Hepatocyte (in vitro differentiated cells): ENCODE data around the gene SEMA3G. TPM values are rescaled to one million over a fixed set of nuclear protein-coding genes. Genes with fewer than 3 reads are reported as not detected.

Experiments
- DNase-seq: peaks from one replicate; pipeline ENCODE4 v3.0.0-alpha.2; 2016; ENCODE audit warnings: low spot score
- H2AFZ ChIP-seq: fragments of 200-600 bp; sonication (generic); 2 replicates; pipeline ENCODE4 v1.6.0; 2016; ENCODE audit warnings: antibody characterized with exemption, mild to moderate bottlenecking
- H3K27ac ChIP-seq: fragments of 200-600 bp; sonication (generic); 2 replicates; pipeline ENCODE4 v1.5.1; 2016; ENCODE audit warnings: mild to moderate bottlenecking
- H3K27me3 ChIP-seq: fragments of 200-600 bp; sonication (generic); 2 replicates; pipeline ENCODE4 v1.6.1; 2016
- H3K36me3 ChIP-seq: fragments of 200-600 bp; sonication (generic); replicated peaks from 2 replicates; pipeline ENCODE4 v1.5.1; 2016; ENCODE audit warnings: low read depth; ENCODE audit not compliant: insufficient read depth
- H3K4me1 ChIP-seq: fragments of 200-600 bp; sonication (generic); 2 replicates; pipeline ENCODE4 v1.5.1; 2016; ENCODE audit warnings: mild to moderate bottlenecking, moderate library complexity; ENCODE audit not compliant: insufficient read depth
- H3K4me2 ChIP-seq: fragments of 200-600 bp; sonication (generic); 2 replicates; pipeline ENCODE4 v1.6.0; 2016
- H3K4me3 ChIP-seq: fragments of 200-600 bp; sonication (generic); 2 replicates; pipeline ENCODE4 v1.5.1; 2016; ENCODE audit warnings: mild to moderate bottlenecking
- H3K79me2 ChIP-seq: fragments of 200-600 bp; sonication (generic); 2 replicates; pipeline ENCODE4 v1.6.0; 2017; ENCODE audit warnings: mild to moderate bottlenecking
- H3K9me2 ChIP-seq: fragments of 200-600 bp; sonication (generic); replicated peaks from 2 replicates; pipeline ENCODE4 v1.6.0; 2017; ENCODE audit warnings: mild to moderate bottlenecking; ENCODE audit not compliant: insufficient read depth
- H3K9me3 ChIP-seq: fragments of 200-600 bp; sonication (generic); 2 replicates; pipeline ENCODE4 v1.5.1; 2016; ENCODE audit warnings: low read depth, mild to moderate bottlenecking
- H4K20me1 ChIP-seq: fragments of 200-600 bp; sonication (generic); 2 replicates; pipeline ENCODE4 v1.6.0; 2016; ENCODE audit warnings: mild to moderate bottlenecking; ENCODE audit not compliant: insufficient read depth, poor library complexity, severe bottlenecking
- CTCF ChIP-seq: fragments of 200-600 bp; sonication (generic); IDR thresholded peaks from 2 replicates; pipeline ENCODE4 v1.5.1; 2016; ENCODE audit warnings: antibody characterized with exemption, mild to moderate bottlenecking; ENCODE audit not compliant: poor library complexity
- EZH2 ChIP-seq: fragments of 200-600 bp; sonication (generic); IDR thresholded peaks from 2 replicates; pipeline ENCODE4 v1.6.1; 2016; ENCODE audit warnings: antibody characterized with exemption, mild to moderate bottlenecking, borderline replicate concordance
- EZH2phosphoT487 ChIP-seq: fragments of 200-600 bp; sonication (generic); IDR thresholded peaks from one replicate; pipeline ENCODE4 v1.6.1; 2018; ENCODE audit warnings: antibody characterized with exemption, mild to moderate bottlenecking, low read depth, moderate library complexity; ENCODE audit not compliant: unreplicated experiment, severe bottlenecking
- WGBS: methylation state at CpG from one replicate; pipeline ENCODE4 v1.1.6; 2016; ENCODE audit warnings: low lambda C conversion rate; ENCODE audit errors: missing lambda C conversion rate; 5-methylcytosine and 5-hydroxymethylcytosine counted together
- polyA plus RNA-seq: library from polyadenylated mRNA; unstranded; fragments of >200 nt; fragmentation: Nextera tagmentation; extraction: Ambion mirVana; gene quantifications from 2 replicates; pipeline ENCODE4 v1.2.1, GENCODE V29; 2016
- total RNA-seq: library from RNA; depleted of rRNA; stranded (reverse); fragments of >200 nt; gene quantifications from 2 replicates; pipeline ENCODE4 v1.2.3, GENCODE V29; 2014

The SEMA3G gene
- total and polyA plus RNA-seq, 2 experiments from 2014 or later = 0.48 to 3.8 TPM

GRCh38 chr3:52397676-52398399, 47.1 kb downstream of the SEMA3G start:
- Histone ChIP-seq H4K20me1 (no peaks in the 10 kb centered on the region), H3K9me2 (no peaks in the 10 kb centered on the region), H3K4me3 (no peak overlapping the region), H3K27ac (no peak overlapping the region), H3K4me2 (no peak overlapping the region), H3K79me2 (no peaks in the 10 kb centered on the region), H3K27me3 (no peaks in the 10 kb centered on the region), H3K36me3 (no peaks in the 10 kb centered on the region), H2AFZ (no peak overlapping the region), H3K4me1 (no peaks in the 10 kb centered on the region), H3K9me3 (no peaks in the 10 kb centered on the region)
- TF ChIP-seq EZH2phosphoT487 = no peak
- TF ChIP-seq EZH2 = no peak
- TF ChIP-seq CTCF = no peak
- WGBS = 89% methylated on average over 13 of the region's 13 CpGs
- DNase-seq = no peak

- Histone ChIP-seq H3K9me2 (no peaks in the 10 kb centered on the region), H3K27ac (no peak overlapping the region), H3K4me3 (no peak overlapping the region), H3K36me3 (no peaks in the 10 kb centered on the region), H4K20me1 (no peaks in the 10 kb centered on the region), H2AFZ (no peak overlapping the region), H3K4me1 (no peaks in the 10 kb centered on the region), H3K4me2 (no peak overlapping the region), H3K9me3 (no peaks in the 10 kb centered on the region), H3K27me3 (no peaks in the 10 kb centered on the region), H3K79me2 (no peaks in the 10 kb centered on the region)
- TF ChIP-seq CTCF (no peak), EZH2phosphoT487 (no peak), EZH2 (no peak)
- DNase-seq = no peak
- 87% methylated on average over 9 of the region's 10 CpGs for WGBS
These were observed 47.9 kb downstream of the SEMA3G start for GRCh38 chr3:52396907-52397591.

GRCh38 chr3:52396011-52396906, 48.6 kb downstream of the SEMA3G start:
- 93% methylated on average over 23 of the region's 25 CpGs for WGBS

More at GRCh38 chr3:52396011-52396906, 48.6 kb downstream of the SEMA3G start:
- Histone ChIP-seq H3K79me2 (no peaks in the 10 kb centered on the region), H3K4me3 (no peak overlapping the region), H3K9me2 (no peaks in the 10 kb centered on the region), H2AFZ (no peak overlapping the region), H3K4me1 (no peaks in the 10 kb centered on the region), H3K36me3 (no peaks in the 10 kb centered on the region), H3K9me3 (no peaks in the 10 kb centered on the region), H4K20me1 (no peaks in the 10 kb centered on the region), H3K4me2 (no peak overlapping the region), H3K27me3 (no peaks in the 10 kb centered on the region), H3K27ac (no peak overlapping the region)
- no peak for TF ChIP-seq EZH2
- no peak for TF ChIP-seq EZH2phosphoT487
- TF ChIP-seq CTCF = no peak
- DNase-seq = no peak
